ENCODE results near the gene FBXO3.

DNA sequence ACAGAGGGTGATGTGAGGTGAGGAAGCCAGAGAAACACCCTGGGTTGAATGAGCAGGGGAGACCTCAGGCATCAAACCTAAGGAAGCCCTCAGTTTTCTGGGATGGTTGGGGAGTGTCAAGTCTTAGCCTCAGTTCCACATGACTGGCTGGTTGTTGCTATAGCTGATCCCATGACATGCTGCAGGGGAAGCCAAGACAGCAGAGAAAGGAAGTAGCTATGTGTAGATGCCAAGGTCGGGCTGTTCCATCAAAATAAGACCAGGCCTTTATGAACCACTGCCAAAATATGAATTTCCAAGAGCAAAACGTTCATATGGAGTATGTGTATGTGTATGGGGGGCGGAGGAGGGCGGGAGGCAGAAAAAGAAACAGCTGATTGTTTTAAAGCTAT lies 49.7 kb downstream of the FBXO3 start:
- TF ChIP-seq, protein P1, sequence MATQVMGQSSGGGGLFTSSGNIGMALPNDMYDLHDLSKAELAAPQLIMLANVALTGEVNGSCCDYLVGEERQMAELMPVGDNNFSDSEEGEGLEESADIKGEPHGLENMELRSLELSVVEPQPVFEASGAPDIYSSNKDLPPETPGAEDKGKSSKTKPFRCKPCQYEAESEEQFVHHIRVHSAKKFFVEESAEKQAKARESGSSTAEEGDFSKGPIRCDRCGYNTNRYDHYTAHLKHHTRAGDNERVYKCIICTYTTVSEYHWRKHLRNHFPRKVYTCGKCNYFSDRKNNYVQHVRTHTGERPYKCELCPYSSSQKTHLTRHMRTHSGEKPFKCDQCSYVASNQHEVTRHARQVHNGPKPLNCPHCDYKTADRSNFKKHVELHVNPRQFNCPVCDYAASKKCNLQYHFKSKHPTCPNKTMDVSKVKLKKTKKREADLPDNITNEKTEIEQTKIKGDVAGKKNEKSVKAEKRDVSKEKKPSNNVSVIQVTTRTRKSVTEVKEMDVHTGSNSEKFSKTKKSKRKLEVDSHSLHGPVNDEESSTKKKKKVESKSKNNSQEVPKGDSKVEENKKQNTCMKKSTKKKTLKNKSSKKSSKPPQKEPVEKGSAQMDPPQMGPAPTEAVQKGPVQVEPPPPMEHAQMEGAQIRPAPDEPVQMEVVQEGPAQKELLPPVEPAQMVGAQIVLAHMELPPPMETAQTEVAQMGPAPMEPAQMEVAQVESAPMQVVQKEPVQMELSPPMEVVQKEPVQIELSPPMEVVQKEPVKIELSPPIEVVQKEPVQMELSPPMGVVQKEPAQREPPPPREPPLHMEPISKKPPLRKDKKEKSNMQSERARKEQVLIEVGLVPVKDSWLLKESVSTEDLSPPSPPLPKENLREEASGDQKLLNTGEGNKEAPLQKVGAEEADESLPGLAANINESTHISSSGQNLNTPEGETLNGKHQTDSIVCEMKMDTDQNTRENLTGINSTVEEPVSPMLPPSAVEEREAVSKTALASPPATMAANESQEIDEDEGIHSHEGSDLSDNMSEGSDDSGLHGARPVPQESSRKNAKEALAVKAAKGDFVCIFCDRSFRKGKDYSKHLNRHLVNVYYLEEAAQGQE (IDR thresholded peaks at IDR 0.05; ENCODE audit: insufficient read depth in 1 of 2, low read depth in 2 of 2, low read length in 2 of 2) = no peak
- TF ChIP-seq POLR2AphosphoS5 (IDR thresholded peaks at IDR 0.05; ENCODE audit: low read depth, low read length) (no peak), SIN3A (IDR thresholded peaks at IDR 0.05; ENCODE audit: borderline replicate concordance, insufficient read depth, low read length) (no peak), TAF1 (IDR thresholded peaks at IDR 0.05; ENCODE audit: borderline replicate concordance, insufficient read depth, low read length) (no peak), FOXP2 (optimal IDR thresholded peaks at IDR 0.05; ENCODE audit: borderline replicate concordance, extremely low read depth, extremely low read length, insufficient read depth) (no peak)
